HL-60 (cell line): ENCODE measurements around the gene AHDC1.

Source experiments
- CTCF ChIP-seq: IDR thresholded peaks from one replicate; pipeline ENCODE4 v1.5.1; 2011; ENCODE audit warnings: low read length, control low read depth, inconsistent platforms; ENCODE audit not compliant: insufficient read depth
- GABPA ChIP-seq: IDR thresholded peaks from 2 replicates; pipeline ENCODE4 v1.6.1; 2012; ENCODE audit warnings: low read depth
- POLR2AphosphoS5 ChIP-seq: IDR thresholded peaks from 2 replicates; pipeline ENCODE4 v1.6.1; 2012; ENCODE audit warnings: low read depth
- SPI1 ChIP-seq: IDR thresholded peaks from 2 replicates; pipeline ENCODE4 v1.6.1; 2012; ENCODE audit warnings: low read depth, mild to moderate bottlenecking, borderline replicate concordance

GRCh38 chr1:27550510-27551169 lies 53.3 kb downstream of the AHDC1 start:
- TF ChIP-seq CTCF (no peak), POLR2AphosphoS5 (no peak), GABPA (no peak), SPI1 (no peak)
